ENCODE data around the gene DMPK. TPM values are rescaled to one million over a fixed set of nuclear protein-coding genes. Genes with fewer than 3 reads are reported as not detected.
A peak's percentile ranks its signal among the peaks of the same experiment; 100 is the strongest.

The DMPK gene
- total and polyA plus RNA-seq, 9 of the 15 experiments (the other 6 are each of a cell fraction or from before 2014, with no cell fraction given): 0.24 to 31.3 (median 7.3) TPM

GRCh38 chr19:45778010-45778661 is 4.2 kb downstream of the DMPK start:
- Histone ChIP-seq H3K79me2 (ENCODE audit: control insufficient read depth, insufficient read depth, low read length) (no peaks in the 10 kb centered on the region), H3K4me3 (no peak overlapping the region), H3K9ac (ENCODE audit: insufficient read depth in 1 of 2, low read depth in 2 of 2, low read length in 2 of 2) (no peak overlapping the region; a peak in 1 of 4 replicates), H3K4me2 (ENCODE audit: insufficient read depth, low read length) (no peak overlapping the region), H3K4me1 (replicated peaks in 1 of 2; ENCODE audit: control insufficient read depth in 2 of 2, insufficient read depth in 2 of 2, low read length in 2 of 2) (peaks cover 16 to 61% of the 10 kb centered on the region in 2 experiments), H2AFZ (ENCODE audit: low read depth, low read length) (no peak overlapping the region), H3K9me3 (replicated peaks; ENCODE audit: control insufficient read depth, insufficient read depth, low read depth, low read length) (no peaks in the 10 kb centered on the region), H3K27me3 (ENCODE audit: control insufficient read depth in 2 of 2, insufficient read depth in 2 of 2, low read length in 2 of 2) (no peaks in the 10 kb centered on the region), H3K9me1 (ENCODE audit: control insufficient read depth, insufficient read depth, low read length) (peaks cover 5% of the 10 kb centered on the region), H3K27ac (ENCODE audit: extremely low read depth, low read depth, low read length) (no peak overlapping the region), H4K20me1 (replicated peaks; ENCODE audit: control insufficient read depth, insufficient read depth, low read length) (peaks cover 10% of the 10 kb centered on the region; the same call in 1 of the 2 replicates), H3K36me3 (ENCODE audit: control insufficient read depth, insufficient read depth, low read length) (peaks cover 24% of the 10 kb centered on the region; the same call in 2 of the 3 replicates)
- peak; percentile 18; the same call in 1 of the 2 replicates for TF ChIP-seq ATF2 (CRISPR knock-in tag; IDR thresholded peaks at IDR 0.05)
- no peak for TF ChIP-seq NCOA6 (IDR thresholded peaks at IDR 0.05)
- peak; percentile 41; the same call in 1 of the 2 replicates for TF ChIP-seq RBFOX2 (IDR thresholded peaks at IDR 0.05; ENCODE audit: low read depth, low read length)
- peak; percentile 71 for TF ChIP-seq POLR2G (IDR thresholded peaks at IDR 0.05; ENCODE audit: low read depth, low read length)
- TF ChIP-seq FOXP1 (CRISPR knock-in tag; IDR thresholded peaks at IDR 0.05): 0 out of 2 replicates have a peak, but pooled peaks have one; percentile 27
- no peak for TF ChIP-seq SIN3A (IDR thresholded peaks at IDR 0.05; ENCODE audit: borderline replicate concordance in 2 of 2, control insufficient read depth in 1 of 2, low read depth in 2 of 2, low read length in 2 of 2)
- TF ChIP-seq RERE (CRISPR knock-in tag; IDR thresholded peaks at IDR 0.05; ENCODE audit: borderline replicate concordance): no peak
- TF ChIP-seq BHLHE40 (IDR thresholded peaks at IDR 0.05; ENCODE audit: low read length): no peak
- no peak for TF ChIP-seq SFPQ (IDR thresholded peaks at IDR 0.05; ENCODE audit: low read depth, low read length)
- peak; percentile 63 for TF ChIP-seq RBM22 (IDR thresholded peaks at IDR 0.05; ENCODE audit: low read depth, low read length, poor library complexity, severe bottlenecking)
- 0 out of 2 replicates have a peak, but pooled peaks have one; percentile 6 for TF ChIP-seq EGR1 (conservative IDR thresholded peaks at IDR 0.05)
- in situ Hi-C loops (cut with MboI) (no loop called here), intact Hi-C loops (cut with micrococcal nuclease) (no loop called here)
- ATAC-seq (no peak), FAIRE-seq (no peak), DNase-seq (ENCODE audit: extremely low read depth in 1 of 4, low spot score in 3 of 4) (no peak)
- 94% methylated on average over 27 of the region's 28 CpGs for WGBS (ENCODE audit: insufficient coverage, low coverage, missing lambda C conversion rate)
- BruUV-seq (replicated peaks): no TSS peak
- CTCF ChIA-PET (ENCODE audit: low intra/inter-chr PET ratio): no interaction called here
- POLR2A ChIA-PET: interaction anchor here (1.1 to 1.5 kb wide), 2 partner anchors 11 to 42 kb away, joined by 5 to 6 read pairs; no protein-coding TSS in a partner anchor

Measured in K562 (cell line).